Activated T-cell treated with anti-CD3 and anti-CD28 coated beads, Interleukin-2, amount 50 U/mL, for 24 hours (primary cell): ENCODE results near the gene TMTC4.

ENCODE experiments used
- DNase-seq: peaks from one replicate; pipeline ENCODE4 v3.0.0-alpha.2; 2020
- H3K27ac Mint-ChIP-seq: 2 replicates; pipeline ENCODE4 v1.8.0; 2020; ENCODE audit warnings: mild to moderate bottlenecking, mixed read lengths
- H3K27me3 Mint-ChIP-seq: 2 replicates; pipeline ENCODE4 v1.8.0; 2020; ENCODE audit warnings: mixed read lengths
- H3K36me3 Mint-ChIP-seq: 2 replicates; pipeline ENCODE4 v1.8.0; 2020; ENCODE audit warnings: low read depth, mixed read lengths
- H3K4me1 Mint-ChIP-seq: 2 replicates; pipeline ENCODE4 v1.8.0; 2020; ENCODE audit warnings: low read depth, mixed read lengths
- H3K4me3 Mint-ChIP-seq: 2 replicates; pipeline ENCODE4 v1.8.0; 2020; ENCODE audit warnings: mild to moderate bottlenecking, moderate library complexity, mixed read lengths
- H3K9me3 Mint-ChIP-seq: 2 replicates; pipeline ENCODE4 v1.8.0; 2020; ENCODE audit warnings: mixed read lengths

Gene TMTC4

DNA sequence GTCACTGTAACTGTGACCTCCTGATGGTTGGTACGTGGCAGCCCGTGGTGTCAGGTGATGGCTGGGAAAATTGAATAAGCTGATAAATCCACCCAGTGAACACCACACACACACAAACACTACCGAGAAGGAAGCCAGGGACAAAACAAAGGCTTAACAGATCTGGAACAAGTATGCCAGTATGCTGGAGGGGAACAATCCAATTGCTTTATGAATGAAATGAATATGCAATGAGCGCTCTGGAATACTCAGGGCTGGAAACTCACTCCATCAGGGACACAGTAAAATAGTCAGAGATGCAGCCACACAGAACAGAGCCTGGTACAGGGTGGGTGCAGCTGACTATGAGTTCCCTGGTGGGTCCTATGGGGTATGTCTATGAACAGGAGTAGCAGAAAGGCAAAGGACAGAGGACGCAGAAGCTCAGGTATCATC lies 16.7 kb downstream of the TMTC4 start:
- peaks cover 17% of the 10 kb centered on the region for H3K4me1 Mint-ChIP-seq
- no peak for DNase-seq
- H3K4me3 Mint-ChIP-seq, result no peak overlapping the region
- H3K27ac Mint-ChIP-seq, result peak overlapping the region; percentile 47
- H3K27me3 Mint-ChIP-seq, result no peaks in the 10 kb centered on the region
- no peaks in the 10 kb centered on the region for H3K9me3 Mint-ChIP-seq
- H3K36me3 Mint-ChIP-seq, result peaks cover 76% of the 10 kb centered on the region

- no peak overlapping the region for H3K27ac Mint-ChIP-seq
- H3K36me3 Mint-ChIP-seq, result peaks cover 59% of the 10 kb centered on the region
- H3K27me3 Mint-ChIP-seq, result no peaks in the 10 kb centered on the region
- no peaks in the 10 kb centered on the region for H3K9me3 Mint-ChIP-seq
- DNase-seq, result no peak
- no peaks in the 10 kb centered on the region for H3K4me1 Mint-ChIP-seq
- no peak overlapping the region for H3K4me3 Mint-ChIP-seq
Observed at GRCh38 chr13:100652510-100652909, 22.1 kb downstream of the TMTC4 start.

- Mint-ChIP-seq H3K4me3 (no peak overlapping the region), H3K27me3 (no peaks in the 10 kb centered on the region), H3K9me3 (no peaks in the 10 kb centered on the region), H3K4me1 (no peaks in the 10 kb centered on the region), H3K27ac (no peak overlapping the region), H3K36me3 (peaks cover 49% of the 10 kb centered on the region)
- DNase-seq, result no peak
Observed at GRCh38 chr13:100650326-100650725, 24.3 kb downstream of the TMTC4 start.

GRCh38 chr13:100648354-100648753 lies 26.2 kb downstream of the TMTC4 start:
- DNase-seq, result no peak
- Mint-ChIP-seq H3K4me3 (no peak overlapping the region), H3K27me3 (no peaks in the 10 kb centered on the region), H3K36me3 (peaks cover 41% of the 10 kb centered on the region), H3K9me3 (no peaks in the 10 kb centered on the region), H3K27ac (no peak overlapping the region), H3K4me1 (no peaks in the 10 kb centered on the region)

GRCh38 chr13:100646871-100647270 lies 27.7 kb downstream of the TMTC4 start:
- no peak overlapping the region for H3K4me3 Mint-ChIP-seq
- H3K27me3 Mint-ChIP-seq, result no peaks in the 10 kb centered on the region
- peaks cover 38% of the 10 kb centered on the region for H3K36me3 Mint-ChIP-seq
- H3K27ac Mint-ChIP-seq, result no peak overlapping the region
- no peak for DNase-seq
- H3K4me1 Mint-ChIP-seq, result no peaks in the 10 kb centered on the region
- no peaks in the 10 kb centered on the region for H3K9me3 Mint-ChIP-seq

GRCh38 chr13:100646030-100646673 lies 28.4 kb downstream of the TMTC4 start:
- Mint-ChIP-seq H3K4me3 (no peak overlapping the region), H3K27me3 (no peaks in the 10 kb centered on the region), H3K9me3 (no peaks in the 10 kb centered on the region), H3K27ac (no peak overlapping the region), H3K36me3 (peaks cover 39% of the 10 kb centered on the region), H3K4me1 (no peaks in the 10 kb centered on the region)
- DNase-seq, result no peak

- Mint-ChIP-seq H3K27me3 (no peaks in the 10 kb centered on the region), H3K4me3 (no peak overlapping the region), H3K27ac (no peak overlapping the region), H3K9me3 (no peaks in the 10 kb centered on the region), H3K36me3 (peaks cover 42% of the 10 kb centered on the region), H3K4me1 (no peaks in the 10 kb centered on the region)
- DNase-seq, result no peak
Observed at GRCh38 chr13:100645382-100645781, 29.2 kb downstream of the TMTC4 start.

GRCh38 chr13:100644371-100644770 lies 30.2 kb downstream of the TMTC4 start:
- no peak for DNase-seq
- no peaks in the 10 kb centered on the region for H3K9me3 Mint-ChIP-seq
- no peak overlapping the region for H3K27ac Mint-ChIP-seq
- peaks cover 44% of the 10 kb centered on the region for H3K36me3 Mint-ChIP-seq
- H3K4me1 Mint-ChIP-seq, result no peaks in the 10 kb centered on the region
- no peaks in the 10 kb centered on the region for H3K27me3 Mint-ChIP-seq
- no peak overlapping the region for H3K4me3 Mint-ChIP-seq

DNA sequence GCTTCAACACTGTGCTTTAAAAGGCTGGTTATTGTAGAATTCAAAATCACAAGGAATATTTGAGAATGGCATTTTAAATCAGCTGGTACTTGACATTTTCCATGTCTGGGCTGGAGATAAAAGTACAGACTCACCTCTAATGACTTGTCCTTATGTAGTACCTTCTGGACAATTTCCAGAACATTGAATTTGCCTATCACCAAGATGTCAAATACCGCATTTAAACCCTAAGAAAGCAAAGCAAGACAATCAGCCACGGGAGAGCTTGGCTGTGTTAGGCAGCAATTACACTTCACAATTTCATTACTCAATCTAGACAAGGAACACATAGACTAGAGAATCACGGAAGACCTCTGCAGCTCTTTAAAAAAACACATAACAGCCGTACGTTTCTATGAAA lies 36.8 kb downstream of the TMTC4 start:
- H3K4me3 Mint-ChIP-seq, result no peak overlapping the region
- H3K27ac Mint-ChIP-seq, result no peak overlapping the region
- no peaks in the 10 kb centered on the region for H3K4me1 Mint-ChIP-seq
- no peaks in the 10 kb centered on the region for H3K9me3 Mint-ChIP-seq
- DNase-seq, result no peak
- no peaks in the 10 kb centered on the region for H3K27me3 Mint-ChIP-seq
- H3K36me3 Mint-ChIP-seq, result peaks cover 82% of the 10 kb centered on the region

GRCh38 chr13:100637380-100637779 lies 37.2 kb downstream of the TMTC4 start:
- DNase-seq, result no peak
- peaks cover 86% of the 10 kb centered on the region for H3K36me3 Mint-ChIP-seq
- no peaks in the 10 kb centered on the region for H3K4me1 Mint-ChIP-seq
- H3K27ac Mint-ChIP-seq, result no peak overlapping the region
- H3K9me3 Mint-ChIP-seq, result no peaks in the 10 kb centered on the region
- no peak overlapping the region for H3K4me3 Mint-ChIP-seq
- H3K27me3 Mint-ChIP-seq, result no peaks in the 10 kb centered on the region

DNA sequence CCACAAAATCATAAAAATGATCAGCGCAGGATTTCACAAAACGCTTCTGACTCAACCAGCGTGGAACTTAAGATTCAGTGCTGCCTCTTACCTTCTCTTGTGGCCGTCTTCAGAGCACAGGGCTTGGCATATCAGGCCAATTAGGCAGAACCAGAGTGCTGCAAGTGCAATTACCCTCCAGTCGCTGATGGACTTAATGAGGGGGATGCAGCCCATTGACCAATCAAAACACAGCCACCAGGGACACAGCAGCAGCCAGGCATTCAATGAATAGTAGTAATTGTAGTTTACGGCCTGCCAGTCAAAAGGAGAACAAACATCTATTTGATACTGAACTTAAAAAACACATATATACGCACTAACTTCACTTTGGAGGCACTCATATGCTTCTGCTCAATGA lies 38.2 kb downstream of the TMTC4 start:
- Mint-ChIP-seq H3K27me3 (no peaks in the 10 kb centered on the region), H3K36me3 (peaks cover 84% of the 10 kb centered on the region), H3K27ac (no peak overlapping the region), H3K4me1 (no peaks in the 10 kb centered on the region), H3K9me3 (no peaks in the 10 kb centered on the region), H3K4me3 (no peak overlapping the region)
- DNase-seq, result no peak

- H3K27me3 Mint-ChIP-seq, result no peaks in the 10 kb centered on the region
- H3K4me1 Mint-ChIP-seq, result no peaks in the 10 kb centered on the region
- H3K27ac Mint-ChIP-seq, result no peak overlapping the region
- peaks cover 82% of the 10 kb centered on the region for H3K36me3 Mint-ChIP-seq
- H3K9me3 Mint-ChIP-seq, result no peaks in the 10 kb centered on the region
- no peak overlapping the region for H3K4me3 Mint-ChIP-seq
- DNase-seq, result no peak
Observed at GRCh38 chr13:100636004-100636403, 38.6 kb downstream of the TMTC4 start.

DNA sequence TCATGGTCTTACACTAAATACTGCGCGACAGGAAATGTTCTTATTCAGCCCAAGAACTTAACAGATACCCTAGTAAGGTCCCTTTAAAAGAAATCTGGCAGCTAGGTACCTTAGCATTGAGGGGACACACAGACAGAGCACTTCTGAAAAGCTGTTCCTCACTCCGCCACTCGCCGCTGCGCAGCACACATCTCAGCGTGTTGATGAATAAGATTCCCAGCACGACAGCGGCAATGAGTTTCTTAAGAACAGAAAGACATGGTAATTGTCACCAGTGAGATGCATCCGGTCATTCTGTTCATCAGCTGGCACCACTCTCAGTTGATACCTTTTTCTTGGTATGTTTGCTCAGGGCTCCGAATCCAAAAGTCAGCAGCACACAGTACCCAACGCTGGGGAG lies 39.9 kb downstream of the TMTC4 start:
- no peak for DNase-seq
- no peaks in the 10 kb centered on the region for H3K9me3 Mint-ChIP-seq
- H3K27ac Mint-ChIP-seq, result no peak overlapping the region
- H3K36me3 Mint-ChIP-seq, result peaks cover 85% of the 10 kb centered on the region
- no peaks in the 10 kb centered on the region for H3K27me3 Mint-ChIP-seq
- no peaks in the 10 kb centered on the region for H3K4me1 Mint-ChIP-seq
- no peak overlapping the region for H3K4me3 Mint-ChIP-seq

DNA sequence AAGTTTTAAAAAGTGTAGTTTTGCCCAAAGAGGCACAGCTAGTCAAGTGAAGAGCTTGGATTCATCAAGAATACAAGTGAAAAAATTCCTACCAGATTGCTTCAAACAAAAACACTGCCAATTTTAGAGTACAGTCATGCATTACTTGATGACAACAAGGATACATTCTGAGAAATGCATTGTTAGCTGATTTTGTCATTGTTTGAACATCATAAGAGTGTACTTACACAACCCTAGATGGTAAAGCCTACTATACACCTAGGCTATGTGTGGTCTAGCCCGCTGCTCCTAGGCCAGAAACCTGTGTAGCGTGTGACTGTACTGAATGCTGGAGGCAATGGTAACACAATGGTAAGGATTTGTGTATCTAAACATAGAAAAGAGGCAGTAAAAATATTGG lies 41.1 kb downstream of the TMTC4 start:
- Mint-ChIP-seq H3K4me1 (no peaks in the 10 kb centered on the region), H3K27me3 (no peaks in the 10 kb centered on the region), H3K36me3 (peaks cover 86% of the 10 kb centered on the region), H3K27ac (no peak overlapping the region), H3K9me3 (no peaks in the 10 kb centered on the region), H3K4me3 (no peak overlapping the region)
- DNase-seq, result no peak

- DNase-seq, result no peak
- no peak overlapping the region for H3K4me3 Mint-ChIP-seq
- H3K9me3 Mint-ChIP-seq, result no peaks in the 10 kb centered on the region
- peaks cover 89% of the 10 kb centered on the region for H3K36me3 Mint-ChIP-seq
- H3K27me3 Mint-ChIP-seq, result no peaks in the 10 kb centered on the region
- no peaks in the 10 kb centered on the region for H3K4me1 Mint-ChIP-seq
- H3K27ac Mint-ChIP-seq, result no peak overlapping the region
Observed at GRCh38 chr13:100630555-100630954, 44.0 kb downstream of the TMTC4 start.

DNA sequence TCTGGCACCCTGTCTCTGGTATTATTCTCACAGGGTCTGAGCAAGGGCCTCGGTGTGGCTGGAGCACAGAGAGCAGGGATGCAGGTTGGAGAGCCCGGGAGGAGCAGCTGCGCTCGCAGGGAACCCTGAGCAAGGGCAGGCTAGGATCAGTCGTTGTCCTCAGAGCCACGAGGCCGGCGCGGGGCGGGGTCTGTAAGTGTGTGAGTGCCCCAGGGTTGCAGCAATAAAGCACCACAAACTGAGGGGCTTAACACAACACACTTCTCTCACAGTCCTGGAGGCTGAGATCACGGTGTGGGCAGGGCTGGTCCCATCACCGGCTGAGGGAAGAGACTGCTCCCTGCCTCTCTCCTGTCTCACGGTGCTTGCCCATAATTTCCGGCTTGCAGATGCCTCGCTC lies 47.5 kb downstream of the TMTC4 start:
- Mint-ChIP-seq H3K9me3 (peaks cover 6% of the 10 kb centered on the region), H3K4me3 (no peak overlapping the region), H3K4me1 (no peaks in the 10 kb centered on the region), H3K36me3 (peaks cover 88% of the 10 kb centered on the region), H3K27me3 (no peaks in the 10 kb centered on the region), H3K27ac (no peak overlapping the region)
- DNase-seq, result no peak
